GM10266 (cell line): ENCODE measurements around the gene ANXA11.

Experiments
- DNase-seq: peaks from one replicate; pipeline ENCODE4 v3.0.0; 2012; ENCODE audit errors: extremely low spot score
- TF ChIP-seq, protein P1 (sequence below): IDR thresholded peaks from 2 replicates; pipeline ENCODE4 v1.5.1; 2012; ENCODE audit warnings: mild to moderate bottlenecking, low read depth; ENCODE audit not compliant: control insufficient read depth, insufficient read depth; ENCODE audit errors: missing control alignments

ANXA11 gene

DNA sequence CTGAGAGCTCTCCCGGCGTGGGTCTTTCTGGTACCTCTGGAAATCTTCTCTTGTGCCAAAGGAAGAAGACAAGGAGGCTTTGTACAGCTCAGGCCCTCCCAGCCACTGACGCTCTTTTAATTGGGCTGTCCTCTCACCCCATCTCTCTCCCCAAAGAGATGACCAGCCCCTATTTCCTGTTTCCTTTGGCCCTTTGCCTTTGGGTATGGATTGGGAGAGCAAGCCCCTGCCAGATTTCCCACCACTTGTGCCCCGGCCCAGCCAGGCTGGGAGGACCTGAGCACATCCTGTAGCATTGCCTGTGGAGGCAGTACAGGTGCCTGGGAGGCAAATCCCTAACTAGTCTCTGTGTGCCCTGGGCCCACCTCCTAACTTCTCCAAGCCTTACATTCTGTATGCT lies 78.5 kb downstream of the ANXA11 start:
- TF ChIP-seq, protein P1, sequence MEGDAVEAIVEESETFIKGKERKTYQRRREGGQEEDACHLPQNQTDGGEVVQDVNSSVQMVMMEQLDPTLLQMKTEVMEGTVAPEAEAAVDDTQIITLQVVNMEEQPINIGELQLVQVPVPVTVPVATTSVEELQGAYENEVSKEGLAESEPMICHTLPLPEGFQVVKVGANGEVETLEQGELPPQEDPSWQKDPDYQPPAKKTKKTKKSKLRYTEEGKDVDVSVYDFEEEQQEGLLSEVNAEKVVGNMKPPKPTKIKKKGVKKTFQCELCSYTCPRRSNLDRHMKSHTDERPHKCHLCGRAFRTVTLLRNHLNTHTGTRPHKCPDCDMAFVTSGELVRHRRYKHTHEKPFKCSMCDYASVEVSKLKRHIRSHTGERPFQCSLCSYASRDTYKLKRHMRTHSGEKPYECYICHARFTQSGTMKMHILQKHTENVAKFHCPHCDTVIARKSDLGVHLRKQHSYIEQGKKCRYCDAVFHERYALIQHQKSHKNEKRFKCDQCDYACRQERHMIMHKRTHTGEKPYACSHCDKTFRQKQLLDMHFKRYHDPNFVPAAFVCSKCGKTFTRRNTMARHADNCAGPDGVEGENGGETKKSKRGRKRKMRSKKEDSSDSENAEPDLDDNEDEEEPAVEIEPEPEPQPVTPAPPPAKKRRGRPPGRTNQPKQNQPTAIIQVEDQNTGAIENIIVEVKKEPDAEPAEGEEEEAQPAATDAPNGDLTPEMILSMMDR = no peak
- no peak for DNase-seq

DNA sequence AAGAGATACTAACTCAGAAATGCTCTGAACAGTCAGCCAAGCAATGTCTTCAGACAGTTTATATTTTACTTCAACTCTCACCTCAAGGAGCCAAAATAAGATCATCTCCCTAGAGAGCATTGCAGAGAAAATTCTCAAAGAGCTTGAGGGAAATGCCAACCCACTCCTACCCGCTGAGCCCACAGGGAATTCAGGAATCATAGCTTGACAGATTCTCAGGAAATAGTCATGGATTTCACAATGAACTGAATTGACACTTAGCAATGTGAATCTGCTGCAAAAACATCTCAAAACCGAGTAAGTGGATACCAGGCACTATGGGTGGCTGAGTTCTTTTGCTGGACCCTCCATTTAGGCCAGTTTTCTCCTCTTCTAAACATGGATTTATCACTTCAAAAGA lies 82.6 kb downstream of the ANXA11 start:
- no peak for DNase-seq
- TF ChIP-seq, protein P1 = no peak

DNA sequence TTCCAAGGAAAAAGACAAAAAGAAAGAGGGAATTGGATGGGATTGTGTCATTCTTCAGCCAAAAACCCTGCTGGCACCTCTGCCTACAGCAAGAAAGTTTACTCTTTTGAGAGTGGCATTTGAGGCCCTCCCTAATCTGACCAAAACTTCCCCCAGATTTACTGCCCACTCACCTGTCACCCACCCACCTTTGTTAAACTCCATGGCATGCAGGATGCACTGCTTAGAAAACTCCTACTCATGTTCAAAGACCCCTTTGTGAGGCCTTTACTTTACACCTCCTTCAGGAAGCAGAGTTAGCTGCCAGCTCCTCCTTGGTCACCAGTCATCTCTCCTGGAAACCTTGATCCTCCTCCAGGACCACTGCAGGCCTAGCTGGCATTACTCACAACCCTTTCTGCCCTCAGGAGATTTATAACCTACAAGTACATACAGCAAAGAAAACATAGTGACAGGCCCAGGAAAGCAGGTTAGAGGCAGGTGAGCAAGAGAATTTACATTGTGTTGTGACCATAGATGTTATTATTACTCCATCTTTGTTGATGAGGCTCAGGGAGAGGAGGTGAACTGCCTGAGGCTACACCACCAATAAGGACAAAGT lies 83.1 kb downstream of the ANXA11 start:
- TF ChIP-seq, protein P1 = no peak
- DNase-seq = no peak

DNA sequence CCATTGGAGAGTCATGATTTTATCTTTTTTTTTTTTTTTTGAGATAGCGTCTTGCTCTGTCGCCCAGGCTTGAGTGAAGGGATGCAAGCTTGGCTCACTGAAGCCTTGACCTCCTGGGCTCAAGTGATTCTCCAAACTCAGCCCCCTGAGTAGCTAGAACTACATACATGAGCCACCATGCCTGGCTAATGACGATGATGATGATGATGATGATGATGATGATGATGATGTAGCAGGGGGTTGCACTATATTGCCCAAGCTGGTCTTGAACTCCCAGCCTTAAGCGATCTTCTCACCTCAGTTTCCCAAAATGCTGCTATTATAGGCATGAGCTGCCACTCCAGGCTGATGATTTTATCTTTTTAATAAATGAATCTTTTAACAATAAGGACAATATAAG lies 86.7 kb downstream of the ANXA11 start:
- TF ChIP-seq, protein P1 = no peak
- DNase-seq = no peak

DNA sequence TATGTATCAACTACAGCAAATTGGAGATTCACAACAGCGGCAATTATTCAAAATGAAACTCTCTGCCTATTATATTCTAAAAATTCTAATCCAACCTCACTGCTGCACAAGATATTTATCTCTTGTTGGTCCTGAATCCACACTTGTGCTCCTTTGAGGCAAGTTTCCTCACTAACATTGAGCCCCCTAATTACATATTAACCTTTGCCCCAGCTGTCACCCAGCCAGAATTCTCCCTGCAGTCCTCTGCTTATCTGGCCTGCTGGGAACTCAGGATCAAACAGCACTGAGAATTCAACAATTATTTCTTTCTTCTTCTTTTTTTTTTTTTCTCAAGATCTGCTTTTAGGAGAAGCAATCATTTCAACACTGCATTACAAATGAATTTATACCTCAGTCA lies 94.4 kb downstream of the ANXA11 start:
- TF ChIP-seq, protein P1 = no peak
- DNase-seq = no peak

DNA sequence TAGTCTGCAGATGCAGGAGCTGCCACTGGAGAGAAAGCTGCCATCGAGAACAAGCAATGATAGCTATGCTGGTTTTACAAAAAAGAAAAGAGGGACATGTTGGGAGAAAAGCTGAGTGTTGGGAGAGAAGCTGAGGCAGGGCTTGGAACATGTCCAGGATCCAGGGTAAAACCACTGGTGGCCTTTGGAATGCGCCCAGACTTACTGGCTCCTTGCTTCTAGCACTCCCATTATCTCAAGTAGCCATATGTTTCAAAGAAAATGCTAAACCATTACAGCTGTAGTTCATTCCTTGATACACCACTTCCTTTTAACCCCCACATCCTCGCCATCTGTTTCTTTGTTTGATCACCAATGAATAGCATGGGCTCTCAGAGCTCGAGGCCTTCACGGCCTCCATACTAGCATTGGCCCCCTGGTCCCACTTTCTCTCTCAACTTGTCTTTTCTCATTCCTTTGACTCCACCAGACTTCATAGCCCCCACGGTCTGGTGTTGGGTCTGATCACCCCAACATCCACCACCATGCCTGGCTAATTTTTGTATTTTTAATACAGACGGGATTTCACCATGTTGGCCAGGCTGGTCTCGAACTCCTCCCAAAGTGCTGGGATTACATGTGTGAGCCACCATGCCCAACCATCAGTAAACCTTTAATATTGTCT lies 96.6 kb downstream of the ANXA11 start:
- TF ChIP-seq, protein P1 = no peak
- DNase-seq = no peak

DNA sequence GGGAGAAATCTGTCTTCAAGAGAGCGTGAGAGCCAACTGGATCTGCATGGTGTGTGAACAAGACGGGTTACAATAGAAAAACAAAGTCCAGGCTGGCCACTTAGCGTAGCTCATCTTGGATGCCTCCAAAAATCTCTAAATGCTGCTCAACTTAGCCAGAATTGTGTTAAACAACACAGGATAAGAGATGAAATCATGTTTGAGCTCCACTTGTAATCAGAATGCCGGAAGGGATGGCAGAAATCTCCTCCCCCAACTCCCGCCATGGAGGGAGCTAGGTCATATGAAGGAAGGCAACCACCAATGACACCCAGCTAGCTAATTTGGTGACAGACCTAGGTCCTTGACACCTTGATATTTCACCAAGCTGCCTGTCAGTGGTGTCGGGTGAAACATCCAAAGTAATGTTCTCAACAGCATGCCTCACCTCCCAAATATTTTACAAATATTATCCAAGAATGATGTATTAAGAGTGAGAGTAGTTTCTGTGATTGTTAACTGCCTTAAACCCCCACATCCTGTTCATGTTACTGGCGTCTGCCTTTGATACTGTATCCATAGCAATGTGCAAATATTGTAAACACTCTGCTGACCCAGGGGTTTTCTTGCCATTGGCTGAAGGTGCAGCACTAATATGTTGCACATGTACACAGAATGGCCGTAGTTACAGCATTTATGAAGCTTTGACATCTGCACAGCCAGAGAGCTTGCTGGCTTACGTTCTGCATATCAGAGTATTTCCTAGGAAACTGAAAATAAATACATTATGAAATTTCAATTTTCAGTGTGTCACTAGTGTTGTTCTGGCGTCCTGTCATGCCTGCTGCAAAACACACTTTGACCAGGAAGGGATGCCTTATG lies 101.0 kb downstream of the ANXA11 start:
- DNase-seq = peak; percentile 48
- TF ChIP-seq, protein P1 = no peak
